Measurements from ENCODE around the gene PRKD2.

PRKD2 gene

GRCh38 chr19:46746281-46747057, 29.6 kb upstream of the PRKD2 start, which contains the start of gene STRN4:
STRN4 (minus strand) TSS chr19:46746450; CDS start chr19:46746430, 20 bp downstream.
- no peak for TF ChIP-seq CTCF (IDR thresholded peaks at IDR 0.05; ENCODE audit: low read length, missing control alignments)
- no peak for DNase-seq (ENCODE audit: low read depth)
- peak within 1 kb of the TSS; percentile 74 for H3K4me3 ChIP-seq (replicated peaks; ENCODE audit: low read depth, low read length)

DNA sequence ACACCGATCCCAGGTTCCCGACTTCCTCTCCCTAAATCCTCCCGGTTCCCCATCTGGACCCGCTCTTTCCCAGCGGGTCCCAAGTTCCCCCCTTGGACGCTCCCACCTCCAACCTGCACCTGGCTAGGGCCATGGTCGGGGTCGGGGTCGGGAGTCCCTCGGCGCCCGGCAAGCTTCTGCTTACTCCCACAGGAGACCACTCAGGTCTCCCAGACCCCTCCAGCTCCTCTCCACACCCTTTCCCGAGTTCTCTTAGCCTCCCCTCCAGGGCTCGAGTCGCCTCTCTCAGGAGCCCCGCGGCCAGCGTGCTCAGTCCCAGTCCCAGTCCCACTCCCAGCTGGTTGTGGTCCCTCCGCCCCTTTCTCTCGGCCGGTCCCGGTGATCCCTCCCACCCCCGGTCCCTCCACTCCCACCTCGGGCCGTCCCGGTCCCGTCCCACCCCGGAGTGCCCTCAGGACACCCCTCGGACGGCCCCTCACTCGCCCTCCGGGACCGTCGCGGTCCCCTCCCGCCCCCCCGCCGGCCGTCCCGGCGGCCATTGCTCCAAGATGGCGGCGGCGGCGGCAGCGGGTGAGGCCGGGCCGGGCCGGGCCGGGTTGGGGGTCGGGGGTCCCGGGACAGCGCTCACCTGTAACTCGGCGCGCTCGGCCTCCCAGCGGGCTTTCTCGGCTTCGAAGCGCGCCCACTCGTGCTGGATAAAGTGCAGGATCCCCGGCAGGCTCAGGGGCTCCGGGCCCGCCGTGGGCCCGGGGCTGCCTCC, 28.8 kb upstream of the PRKD2 start, which contains the start of gene FKRP:
FKRP (plus strand) TSS at position 537 of the 760 bp plus-strand sequence. CDS start 9,394 bp downstream, outside the sequence.
- H3K4me3 ChIP-seq (replicated peaks; ENCODE audit: low read depth, low read length), result peak within 1 kb of the TSS; percentile 74
- no peak for TF ChIP-seq CTCF (IDR thresholded peaks at IDR 0.05; ENCODE audit: low read length, missing control alignments)
- DNase-seq (ENCODE audit: low read depth), result no peak

GRCh38 chr19:46745030-46745429, 28.1 kb upstream of the PRKD2 start:
- peak overlapping the region; percentile 74 for H3K4me3 ChIP-seq (replicated peaks; ENCODE audit: low read depth, low read length)
- no peak for DNase-seq (ENCODE audit: low read depth)
- no peak for TF ChIP-seq CTCF (IDR thresholded peaks at IDR 0.05; ENCODE audit: low read length, missing control alignments)

DNA sequence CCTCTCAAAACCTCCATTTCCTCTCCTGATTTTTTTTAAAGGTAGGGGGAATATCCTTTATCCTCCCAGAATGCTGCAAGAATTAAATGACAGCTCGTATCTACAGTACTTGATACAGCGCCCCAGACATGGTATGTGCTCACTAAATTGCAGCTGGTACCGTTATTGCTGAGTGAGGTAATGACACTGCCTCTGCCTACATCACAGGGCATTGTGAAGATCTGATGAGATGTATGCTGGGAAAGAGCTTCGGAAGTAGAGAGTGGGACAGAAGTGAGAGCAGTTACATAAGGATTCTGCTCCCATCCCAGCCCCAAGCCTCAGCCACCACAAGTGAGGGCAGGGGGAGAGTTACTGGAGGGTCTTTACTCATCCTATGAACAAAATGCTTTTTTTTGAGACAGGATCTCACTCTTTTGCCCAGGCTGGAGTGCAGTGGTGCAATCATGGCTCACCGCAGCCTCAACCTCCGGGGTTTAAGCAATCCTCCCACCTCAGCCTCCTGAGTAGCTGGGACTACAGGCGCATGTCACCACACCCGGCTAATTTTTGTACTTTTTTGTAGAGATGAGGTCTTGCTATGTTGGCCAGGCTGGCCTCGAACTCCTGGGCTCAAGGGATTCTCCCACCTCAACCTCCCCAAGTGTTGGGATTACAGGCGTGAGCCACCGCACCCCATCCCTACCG, 27.2 kb upstream of the PRKD2 start:
- no peak for TF ChIP-seq CTCF (IDR thresholded peaks at IDR 0.05; ENCODE audit: low read length, missing control alignments)
- no peak for DNase-seq (ENCODE audit: low read depth)
- H3K4me3 ChIP-seq (replicated peaks; ENCODE audit: low read depth, low read length), result peak overlapping the region; percentile 12

GRCh38 chr19:46742926-46743480, 26.1 kb upstream of the PRKD2 start:
- H3K4me3 ChIP-seq (replicated peaks; ENCODE audit: low read depth, low read length), result no peak overlapping the region
- no peak for DNase-seq (ENCODE audit: low read depth)
- no peak for TF ChIP-seq CTCF (IDR thresholded peaks at IDR 0.05; ENCODE audit: low read length, missing control alignments)

GRCh38 chr19:46741447-46741846, 24.5 kb upstream of the PRKD2 start:
- DNase-seq (ENCODE audit: low read depth), result no peak
- no peak for TF ChIP-seq CTCF (IDR thresholded peaks at IDR 0.05; ENCODE audit: low read length, missing control alignments)
- H3K4me3 ChIP-seq (replicated peaks; ENCODE audit: low read depth, low read length), result no peak overlapping the region

All from fibroblast of pulmonary artery (primary cell).